Karpas-422 (cell line): ENCODE measurements around the gene IER3IP1. TPM values are rescaled to one million over a fixed set of nuclear protein-coding genes. Genes with fewer than 3 reads are reported as not detected.

Experiments used
- DNase-seq: peaks from one replicate; pipeline ENCODE4 v3.0.0-alpha.2; 2015
- H2AFZ ChIP-seq: fragments of 200-600 bp; sonication (generic); 2 replicates; pipeline ENCODE4 v1.6.1; 2014; ENCODE audit warnings: antibody characterized with exemption, low read length, mixed read lengths
- H3K27ac ChIP-seq: fragments of 200-600 bp; sonication (generic); 2 replicates; pipeline ENCODE4 v1.5.1; 2014; ENCODE audit warnings: mild to moderate bottlenecking, low read length, moderate library complexity
- H3K27me3 ChIP-seq: fragments of 200-600 bp; sonication (generic); 2 replicates; pipeline ENCODE4 v1.6.1; 2014; ENCODE audit warnings: low read length, mixed read lengths
- H3K36me3 ChIP-seq: fragments of 200-600 bp; sonication (generic); 2 replicates; pipeline ENCODE4 v1.6.1; 2014; ENCODE audit warnings: low read length, mixed read lengths; ENCODE audit not compliant: insufficient read depth
- H3K4me1 ChIP-seq: fragments of 200-600 bp; sonication (generic); 2 replicates; pipeline ENCODE4 v1.6.1; 2014; ENCODE audit warnings: mild to moderate bottlenecking, low read length, mixed read lengths
- H3K4me2 ChIP-seq: fragments of 200-600 bp; sonication (generic); 2 replicates; pipeline ENCODE4 v1.6.1; 2014; ENCODE audit warnings: low read length, low read depth, mild to moderate bottlenecking; ENCODE audit not compliant: poor library complexity, severe bottlenecking
- H3K4me3 ChIP-seq: fragments of 200-600 bp; sonication (generic); 2 replicates; pipeline ENCODE4 v1.5.1; 2014; ENCODE audit warnings: mild to moderate bottlenecking, antibody characterized with exemption, low read length, mixed read lengths
- H3K79me2 ChIP-seq: fragments of 200-600 bp; sonication (generic); 2 replicates; pipeline ENCODE4 v1.6.1; 2014; ENCODE audit warnings: mild to moderate bottlenecking, low read length, mixed read lengths
- H3K9ac ChIP-seq: fragments of 200-600 bp; sonication (generic); 2 replicates; pipeline ENCODE4 v1.6.0; 2014; ENCODE audit warnings: low read length
- H3K9me2 ChIP-seq: fragments of 200-600 bp; sonication (generic), shearing (Covaris generic); replicated peaks from 2 replicates; pipeline ENCODE4 v1.6.0; 2014; ENCODE audit warnings: mild to moderate bottlenecking, low read length, moderate library complexity; ENCODE audit not compliant: insufficient read depth
- H3K9me3 ChIP-seq: fragments of 300-700, 200-600 bp; sonication (generic); 2 replicates; pipeline ENCODE4 v1.6.1; 2014; ENCODE audit warnings: low read length, mixed read lengths
- H4K20me1 ChIP-seq: fragments of 200-600 bp; sonication (generic); 2 replicates; pipeline ENCODE4 v1.6.1; 2014; ENCODE audit warnings: mild to moderate bottlenecking, antibody characterized with exemption, low read length, low read depth; ENCODE audit not compliant: insufficient read depth
- small RNA-seq: library from RNA; depleted of rRNA; stranded (forward); fragments of <200 nt; gene quantifications from one replicate; pipeline ENCODE3, GENCODE V24; 2014
- total RNA-seq: library from RNA; depleted of rRNA; stranded (reverse); fragments of >200 nt; shearing (Covaris generic); gene quantifications from 2 replicates; pipeline ENCODE4 v1.2.3, GENCODE V29; 2014; ENCODE audit warnings: low replicate concordance; rRNA removed

Gene IER3IP1
- total RNA-seq, 1 experiment from 2014 or later: 32.2 TPM

DNA sequence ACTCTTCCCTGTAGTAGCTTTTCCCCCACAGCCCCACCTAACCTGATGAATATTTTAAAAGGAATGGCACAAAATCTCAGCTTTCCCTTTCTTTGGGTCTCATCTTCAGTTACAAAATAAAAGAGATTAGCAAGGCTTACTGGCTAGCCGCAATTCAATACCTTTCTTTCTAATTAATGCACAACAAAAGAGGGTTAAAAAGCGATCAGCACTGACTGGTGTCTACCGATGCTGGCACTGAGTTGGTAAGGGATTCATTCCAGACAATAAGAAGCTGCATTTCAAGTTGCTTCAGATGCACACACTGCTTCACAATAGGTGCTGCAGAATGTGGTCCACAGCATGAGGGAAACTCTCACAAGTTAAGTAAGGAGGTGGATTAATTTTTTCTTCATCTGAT lies 67.8 kb downstream of the IER3IP1 start:
- H3K9me3 ChIP-seq: no peaks in the 10 kb centered on the region
- H3K4me1 ChIP-seq: peaks cover 20% of the 10 kb centered on the region
- no peak overlapping the region for H3K4me3 ChIP-seq
- H3K9me2 ChIP-seq: no peaks in the 10 kb centered on the region
- no peaks in the 10 kb centered on the region for H4K20me1 ChIP-seq
- no peak overlapping the region for H3K27ac ChIP-seq
- peak overlapping the region; percentile 22 for H3K4me2 ChIP-seq
- no peak overlapping the region for H3K9ac ChIP-seq
- DNase-seq: no peak
- H3K27me3 ChIP-seq: no peaks in the 10 kb centered on the region
- H2AFZ ChIP-seq: no peak overlapping the region
- no peaks in the 10 kb centered on the region for H3K79me2 ChIP-seq
- H3K36me3 ChIP-seq: peaks cover 9% of the 10 kb centered on the region

Small RNA genes lying within 50 kb of the gene (small RNA-seq; reads per million reads assigned to genes)
- gene AC012254.4: not detected

Other genes starting within 250 kb of the IER3IP1 start
- not detected in 2 replicates for gene ELOA2, start 140.7 kb downstream of the IER3IP1 start, total RNA-seq
- 39.2 and 42.9 TPM in 2 replicates for gene HDHD2, start 25.9 kb downstream of the IER3IP1 start, total RNA-seq
- gene SKOR2, start 75.3 kb upstream of the IER3IP1 start, total RNA-seq: not detected in 2 replicates